Activated CD4-positive, alpha-beta T cell treated with anti-CD3 and anti-CD28 coated beads, Interleukin-2, amount 50 U/mL, for 1 hour (primary cell): ENCODE data around the gene SLC35G1.

Source experiments
- DNase-seq: peaks from one replicate; pipeline ENCODE4 v3.0.0-alpha.2; 2020

SLC35G1 gene, protein sequence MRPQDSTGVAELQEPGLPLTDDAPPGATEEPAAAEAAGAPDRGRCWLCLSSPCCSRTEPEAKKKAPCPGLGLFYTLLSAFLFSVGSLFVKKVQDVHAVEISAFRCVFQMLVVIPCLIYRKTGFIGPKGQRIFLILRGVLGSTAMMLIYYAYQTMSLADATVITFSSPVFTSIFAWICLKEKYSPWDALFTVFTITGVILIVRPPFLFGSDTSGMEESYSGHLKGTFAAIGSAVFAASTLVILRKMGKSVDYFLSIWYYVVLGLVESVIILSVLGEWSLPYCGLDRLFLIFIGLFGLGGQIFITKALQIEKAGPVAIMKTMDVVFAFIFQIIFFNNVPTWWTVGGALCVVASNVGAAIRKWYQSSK

DNA sequence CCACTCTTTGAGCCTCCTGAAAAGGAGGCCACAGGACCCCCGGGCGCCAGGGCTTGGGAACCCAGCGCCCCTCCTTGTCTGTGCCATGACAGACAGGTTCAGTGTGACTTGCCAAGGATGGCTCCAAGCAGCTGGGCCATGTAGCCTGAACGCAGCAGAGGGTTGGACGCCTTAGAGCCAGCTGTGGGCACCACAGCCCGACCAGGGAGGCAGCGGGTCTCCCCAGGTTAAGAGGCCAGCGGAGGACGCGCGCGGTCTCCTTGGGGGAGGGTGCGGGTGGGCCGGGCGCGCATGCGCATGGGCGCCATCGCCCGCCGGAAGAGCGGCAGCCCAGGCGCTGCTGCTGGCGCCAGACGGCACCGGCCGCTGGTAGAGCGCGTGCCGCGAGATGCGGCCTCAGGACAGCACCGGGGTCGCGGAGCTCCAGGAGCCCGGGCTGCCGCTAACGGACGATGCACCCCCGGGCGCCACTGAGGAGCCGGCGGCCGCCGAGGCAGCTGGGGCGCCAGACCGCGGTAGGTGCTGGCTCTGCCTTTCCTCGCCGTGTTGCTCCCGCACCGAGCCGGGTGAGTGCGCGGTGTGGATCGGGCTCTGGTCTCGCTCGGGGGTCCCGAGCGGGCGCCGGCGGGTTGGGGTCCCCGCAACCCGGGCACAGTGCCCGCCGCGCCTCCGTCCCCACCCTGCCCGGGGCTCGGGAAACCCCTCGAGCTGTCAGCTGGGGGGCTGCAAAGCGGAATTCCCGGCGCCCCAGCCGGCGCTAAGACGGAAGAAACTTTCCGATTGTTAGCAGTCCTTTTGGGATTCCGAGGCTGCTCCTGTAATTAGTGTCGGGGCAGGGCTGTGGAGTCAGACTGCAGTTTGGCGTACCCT lies at the start of gene SLC35G1:
SLC35G1 (plus strand) TSS at position 333 of the 870 bp plus-strand sequence; CDS start at position 389, 56 bp downstream.
- peak; percentile 62 for DNase-seq

DNA sequence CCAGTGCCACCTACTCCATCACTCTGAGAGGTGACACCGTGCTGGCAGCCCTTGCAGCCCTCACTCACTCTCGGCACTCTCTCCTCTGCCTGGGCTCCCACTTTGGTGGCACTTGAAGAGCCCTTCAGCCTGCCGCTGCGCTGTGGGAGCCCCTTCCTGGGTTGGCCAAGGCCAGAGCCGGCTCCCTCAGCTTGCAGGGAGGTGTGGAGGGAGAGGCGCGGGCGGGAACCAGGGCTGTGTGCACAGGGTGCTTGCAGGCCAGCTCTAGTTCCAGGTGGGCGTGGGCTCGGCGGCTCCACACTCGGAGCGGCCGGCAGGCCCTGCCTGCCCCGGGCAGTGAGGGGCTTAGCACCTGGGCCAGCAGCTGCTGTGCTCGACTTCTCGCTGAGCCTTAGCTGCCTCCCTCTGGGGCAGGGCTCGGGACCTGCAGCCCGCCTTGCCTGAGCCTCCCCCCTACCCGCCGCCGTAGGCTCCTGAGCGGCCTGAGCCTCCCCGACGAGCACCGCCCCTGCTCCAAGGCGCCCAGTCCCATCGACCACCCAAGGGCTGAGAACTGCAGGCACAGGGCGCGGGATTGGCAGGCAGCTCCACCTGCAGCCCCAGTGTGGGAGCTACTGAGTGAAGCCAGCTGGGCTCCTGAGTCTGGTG lies 48.7 kb upstream of the SLC35G1 start:
- DNase-seq: no peak

DNA sequence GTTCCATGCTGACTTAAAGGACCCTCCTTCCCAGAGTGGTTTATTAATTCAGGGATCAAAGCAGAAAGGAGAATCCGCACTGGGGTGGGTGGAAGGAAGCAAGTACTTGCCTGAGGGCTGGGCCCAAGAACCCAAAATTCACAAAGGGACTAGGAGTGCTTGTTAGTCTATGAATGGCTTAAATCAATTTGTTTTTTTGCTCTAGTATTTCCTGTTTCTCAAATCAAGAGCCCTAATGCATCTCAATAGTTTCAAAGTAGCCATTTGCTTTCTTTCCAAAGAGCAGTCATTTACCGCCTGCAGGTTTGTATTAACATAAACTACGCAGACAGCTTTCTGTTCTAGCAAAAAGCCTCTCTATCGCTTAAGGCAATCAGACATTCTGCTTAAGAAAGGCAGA lies 44.2 kb upstream of the SLC35G1 start:
- DNase-seq: no peak

DNA sequence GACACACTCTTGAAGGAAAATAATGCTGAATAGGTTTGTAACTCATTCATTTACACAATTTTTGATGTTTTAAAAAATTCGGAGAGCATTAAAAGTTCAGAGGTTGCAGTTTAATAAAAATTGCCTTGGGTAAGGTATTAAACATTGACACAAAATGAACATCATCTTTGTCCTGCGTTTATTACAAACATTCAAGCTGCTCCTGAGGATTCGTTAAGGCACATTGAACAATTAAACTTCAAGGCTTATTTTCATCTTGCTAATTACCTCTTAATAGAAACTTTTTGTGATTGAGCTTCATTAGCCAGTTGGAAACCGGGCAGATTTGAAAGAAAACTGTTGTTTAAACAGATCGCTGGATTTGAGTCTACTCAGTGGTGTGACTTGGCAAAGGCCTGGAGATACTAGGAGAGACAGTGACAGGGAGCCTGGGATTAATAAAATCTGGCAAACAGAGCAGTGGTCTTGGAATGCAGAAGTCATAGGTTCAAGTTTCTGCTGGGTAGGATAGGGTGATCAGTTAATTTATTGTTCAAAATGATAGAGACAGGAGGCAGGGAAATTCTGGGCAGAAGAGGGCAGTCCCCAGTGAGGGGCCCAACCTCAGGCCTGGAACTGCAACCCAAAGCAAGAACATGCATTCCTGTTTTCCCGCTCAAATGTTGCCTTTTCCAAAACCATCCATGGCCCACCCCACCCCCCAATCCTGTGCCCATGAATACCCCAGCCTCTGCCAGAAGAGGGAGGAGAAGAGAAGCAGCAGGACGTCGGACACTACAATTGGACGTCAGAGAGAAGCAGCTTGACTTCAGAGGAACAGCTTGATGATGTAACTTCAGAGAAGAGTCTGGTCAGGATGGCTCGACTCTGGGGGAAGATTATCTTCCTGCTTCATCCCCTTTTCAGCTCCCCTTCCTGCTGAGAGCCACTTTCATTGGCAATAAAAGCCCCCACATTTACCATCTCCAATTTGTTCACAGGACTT lies 43.5 kb upstream of the SLC35G1 start:
- no peak for DNase-seq

DNA sequence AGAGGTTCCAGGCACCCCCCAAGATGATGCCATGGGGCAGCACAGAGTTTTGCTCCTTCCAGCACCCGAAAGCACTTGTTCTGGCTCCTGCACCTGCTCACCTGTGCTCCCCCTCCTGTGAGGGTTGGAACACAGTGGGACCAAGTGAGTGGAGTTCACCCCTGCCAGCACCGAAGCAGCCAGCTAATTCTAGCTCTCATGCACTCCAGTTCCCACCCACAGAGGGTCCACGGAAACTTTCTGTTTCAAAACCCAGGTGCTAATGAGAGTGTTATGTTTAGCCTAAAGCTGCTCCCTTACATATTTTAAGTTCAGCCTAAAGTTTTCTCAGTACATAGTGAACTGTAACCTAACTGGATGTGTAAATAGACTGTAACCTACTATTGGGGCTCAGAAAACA lies 42.6 kb upstream of the SLC35G1 start:
- DNase-seq: no peak

DNA sequence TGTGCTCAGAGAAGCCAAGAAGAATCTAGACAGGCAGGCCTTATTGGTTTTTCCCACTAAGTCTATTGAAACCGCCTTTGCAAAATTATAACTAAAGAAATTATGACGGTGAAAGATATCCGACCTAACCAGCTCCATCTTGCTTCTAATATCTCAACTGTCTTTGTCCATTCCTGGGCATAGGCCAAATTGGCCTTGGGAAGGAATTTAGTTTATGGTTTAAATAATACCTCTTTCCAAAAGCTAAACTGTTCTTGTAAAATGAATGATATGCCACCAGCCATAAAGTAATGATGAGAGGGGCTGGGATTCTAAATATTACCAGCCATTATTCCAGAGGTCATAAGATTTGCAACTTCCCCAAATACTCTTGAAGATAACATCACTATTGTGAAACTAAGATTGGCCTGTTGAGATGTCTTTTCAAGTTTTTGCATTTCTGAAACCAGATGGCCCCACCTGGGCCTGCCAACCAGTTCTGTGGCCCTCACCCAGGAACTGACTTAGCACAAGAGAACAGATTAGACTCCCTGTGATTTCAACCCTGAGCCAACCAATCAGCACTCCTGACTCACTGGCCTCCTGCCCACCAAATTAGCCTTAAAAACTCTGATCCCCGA lies 41.2 kb upstream of the SLC35G1 start:
- no peak for DNase-seq

DNA sequence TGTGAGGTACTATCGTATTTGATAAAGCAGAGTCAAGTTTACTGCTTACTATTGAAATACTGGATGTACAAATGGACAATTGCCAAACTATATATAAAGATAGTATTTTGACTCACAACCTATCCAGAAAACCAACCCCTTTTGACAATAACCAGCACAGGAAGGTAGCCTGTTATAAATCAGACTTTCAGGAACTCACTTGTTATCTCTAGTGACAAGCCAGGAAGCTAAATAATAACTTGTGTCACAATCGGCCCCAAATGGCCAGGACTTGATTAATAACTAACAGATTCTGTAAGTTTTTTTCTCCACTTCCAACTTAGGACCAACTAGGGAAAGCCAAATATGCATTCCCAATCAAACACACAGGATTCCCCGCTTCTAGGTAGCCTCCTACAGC lies 38.8 kb upstream of the SLC35G1 start:
- no peak for DNase-seq

DNA sequence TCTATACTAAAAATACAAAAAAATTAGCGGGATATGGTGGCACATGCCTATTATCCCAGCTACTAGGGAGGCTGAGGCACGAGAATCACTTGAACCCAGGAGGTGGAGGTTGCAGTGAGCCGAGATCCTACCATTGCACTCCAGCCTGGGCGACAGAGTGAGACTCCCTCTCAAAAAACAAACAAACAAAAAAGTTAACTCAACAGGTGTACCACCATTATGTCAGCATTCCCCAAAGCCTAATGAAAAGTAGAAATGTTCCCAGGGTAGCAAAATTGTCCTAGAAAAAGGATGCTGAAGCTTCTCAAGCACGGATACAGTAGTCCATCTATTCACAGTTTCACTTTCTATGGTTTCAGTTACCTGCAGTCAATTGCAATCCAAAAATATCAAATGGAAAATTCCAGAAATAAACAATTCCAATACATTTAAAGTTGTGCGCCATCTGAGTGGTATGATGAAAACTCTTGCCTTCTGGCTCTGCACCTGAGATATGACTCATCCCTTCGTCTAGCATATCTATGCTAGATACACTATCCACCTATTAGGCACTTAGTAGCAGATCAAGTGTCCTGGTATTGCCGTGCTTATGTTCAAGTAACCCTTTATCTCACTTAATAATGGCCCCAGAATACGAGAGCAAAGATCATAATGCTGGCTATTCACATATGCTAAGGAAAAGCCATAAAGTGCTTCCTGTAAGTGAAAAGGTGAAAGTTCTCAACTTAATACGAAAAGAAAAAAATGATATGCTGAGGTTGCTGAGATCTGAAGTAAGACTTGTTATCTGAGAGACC lies 37.2 kb upstream of the SLC35G1 start:
- DNase-seq: no peak

DNA sequence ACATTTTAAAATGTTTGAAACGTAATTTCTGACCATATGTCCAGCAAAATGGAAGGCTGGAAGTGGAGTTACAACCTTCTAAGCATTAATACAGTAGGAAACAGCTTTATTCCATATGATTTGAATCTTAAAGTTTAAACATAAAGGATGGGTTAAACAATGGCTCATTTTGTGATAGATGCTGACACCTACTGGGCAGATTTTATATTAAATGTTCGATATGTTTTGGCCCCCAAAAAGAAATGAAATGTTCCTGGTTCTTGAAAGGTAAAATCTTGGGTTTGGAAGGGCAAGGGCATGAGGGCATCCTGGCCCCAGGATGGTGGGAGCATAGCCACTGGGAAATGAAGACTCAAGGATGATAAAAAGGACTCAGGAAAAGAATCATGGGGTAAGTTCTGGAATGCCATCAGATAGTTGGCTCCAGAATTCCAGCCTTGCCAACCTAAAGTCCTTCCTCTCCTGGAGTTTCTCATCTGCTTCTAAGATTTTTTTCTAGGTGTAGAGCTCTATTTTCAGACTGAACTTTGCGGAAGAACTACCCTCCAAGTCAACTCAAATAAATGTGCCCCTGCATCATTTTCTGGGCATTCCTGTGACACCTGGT lies 34.6 kb upstream of the SLC35G1 start:
- no peak for DNase-seq

DNA sequence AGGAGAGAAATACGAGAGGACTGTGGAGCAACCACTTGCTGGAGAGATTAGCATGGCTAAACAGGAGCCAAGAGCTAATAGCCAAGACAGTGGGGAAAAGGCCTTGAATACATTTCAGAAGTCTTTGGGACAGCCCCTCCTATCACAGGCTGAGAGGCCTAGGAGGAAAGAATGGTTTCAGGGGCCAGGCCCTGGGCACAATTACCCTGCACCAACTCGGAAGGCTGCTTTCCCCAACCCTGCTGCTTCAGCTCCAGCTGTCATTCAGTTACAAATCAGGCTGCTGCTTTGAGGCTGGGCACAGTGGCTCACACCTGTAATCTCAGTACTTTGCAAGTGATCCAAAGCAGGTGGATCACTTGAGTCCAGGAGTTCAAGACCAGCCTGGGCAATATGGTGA lies 32.0 kb upstream of the SLC35G1 start:
- DNase-seq: no peak

DNA sequence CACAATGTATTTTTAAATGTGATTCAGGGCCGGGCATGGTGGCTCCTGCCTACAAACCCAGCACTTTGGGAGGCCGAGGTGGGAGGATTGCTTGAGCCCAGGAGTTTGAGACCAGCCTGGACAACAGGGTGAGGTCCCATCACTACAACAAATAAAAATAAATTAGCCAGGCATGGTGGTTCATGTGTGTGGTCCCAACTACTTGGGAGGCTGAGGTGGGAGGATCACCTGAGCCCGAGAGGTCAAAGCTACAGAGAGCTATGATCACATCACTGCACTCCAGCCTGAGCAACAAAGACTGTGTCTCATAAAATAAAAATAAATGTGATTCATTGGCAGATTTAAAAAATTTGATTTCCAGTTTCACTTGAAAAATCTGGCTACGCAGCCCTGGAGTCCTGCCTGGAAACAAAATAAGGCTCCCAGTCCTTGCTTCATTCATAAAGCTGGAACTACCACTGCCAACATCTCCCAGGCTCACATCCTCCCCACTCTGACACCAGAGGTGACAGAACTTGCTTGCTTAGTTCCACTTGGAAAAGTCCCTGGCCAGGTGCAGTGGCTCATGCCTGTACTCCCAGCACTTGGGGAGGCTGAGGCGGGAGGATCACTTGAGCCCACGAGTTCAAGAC lies 27.9 kb upstream of the SLC35G1 start:
- DNase-seq: no peak

DNA sequence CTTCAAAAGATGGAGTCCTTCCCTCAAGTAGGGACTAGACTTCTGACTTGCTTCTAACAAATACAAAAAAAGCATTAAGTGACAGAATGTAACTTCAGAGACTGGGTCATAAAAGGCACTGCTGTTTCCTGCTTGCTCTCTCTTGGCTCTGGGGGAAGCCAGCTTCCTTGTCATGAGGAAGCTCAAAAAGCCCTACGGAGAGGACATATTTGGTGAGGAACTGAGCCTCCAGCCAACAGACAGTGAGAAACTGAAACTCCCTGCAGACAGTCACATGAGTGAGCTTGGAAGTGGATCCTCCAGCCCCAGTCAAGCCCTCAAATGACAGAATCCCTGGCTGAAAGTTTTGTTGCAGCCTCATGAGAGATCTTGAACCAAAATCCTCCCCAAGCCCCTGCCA lies 26.3 kb upstream of the SLC35G1 start:
- no peak for DNase-seq

DNA sequence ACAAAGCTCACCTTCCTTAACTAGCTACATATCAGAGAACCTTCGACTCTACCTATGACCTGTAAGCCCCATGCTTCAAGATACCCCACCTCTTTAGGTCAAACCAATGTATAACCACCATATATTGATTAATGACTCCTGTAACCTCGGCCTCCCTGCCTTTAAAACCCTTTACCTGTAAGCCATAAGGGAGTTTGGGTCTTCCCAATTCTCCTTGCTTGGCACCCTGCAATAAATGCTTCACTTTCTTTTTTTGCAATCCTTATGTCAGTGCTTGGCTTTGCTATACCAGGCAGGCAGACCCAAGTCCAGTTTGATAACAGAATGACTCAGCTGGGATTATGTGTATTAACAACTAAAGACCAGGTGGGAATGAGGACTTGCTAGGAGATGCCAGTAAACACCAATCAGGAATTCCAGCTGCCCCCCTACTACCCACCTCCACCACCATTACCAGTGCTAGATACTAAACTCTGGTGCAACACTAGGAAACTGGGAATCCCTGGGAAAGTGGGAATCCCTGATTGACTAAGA lies 22.0 kb upstream of the SLC35G1 start:
- no peak for DNase-seq

DNA sequence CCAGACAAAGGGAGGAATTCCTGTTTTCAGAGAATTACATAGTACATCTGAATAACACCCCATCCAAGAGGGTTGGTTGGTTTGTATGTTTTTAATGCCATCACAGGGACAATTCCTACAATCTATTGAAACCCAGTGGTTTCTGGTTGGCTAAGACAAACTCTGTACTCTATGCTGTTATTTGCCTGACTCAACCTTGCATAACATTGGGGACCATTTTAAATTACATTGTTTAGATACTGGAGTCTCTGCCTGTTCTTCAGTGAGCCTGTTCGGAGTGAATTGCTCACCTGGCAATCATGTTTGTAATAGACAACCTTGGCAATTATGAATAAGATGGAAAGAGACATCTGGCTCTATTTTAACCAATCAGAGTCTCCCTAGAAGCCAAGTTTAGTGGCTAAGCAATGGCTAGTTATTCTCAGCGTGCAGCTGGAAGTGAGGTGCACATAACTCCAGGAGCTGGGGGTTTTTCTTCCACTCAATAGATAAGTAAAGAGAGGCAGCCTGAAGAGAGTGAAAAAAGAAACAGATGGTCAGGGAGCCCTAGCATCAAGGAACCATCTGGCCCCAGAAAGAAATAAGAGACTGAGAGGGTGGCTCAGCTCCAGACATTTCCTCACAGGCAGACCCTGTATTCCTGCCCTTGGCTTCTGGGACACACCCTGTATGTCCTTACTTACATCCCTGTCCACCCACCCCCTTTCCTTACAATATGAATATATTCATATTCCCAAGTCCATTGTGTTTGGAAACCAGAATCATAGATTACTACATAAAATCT lies 21.2 kb upstream of the SLC35G1 start:
- DNase-seq: no peak

DNA sequence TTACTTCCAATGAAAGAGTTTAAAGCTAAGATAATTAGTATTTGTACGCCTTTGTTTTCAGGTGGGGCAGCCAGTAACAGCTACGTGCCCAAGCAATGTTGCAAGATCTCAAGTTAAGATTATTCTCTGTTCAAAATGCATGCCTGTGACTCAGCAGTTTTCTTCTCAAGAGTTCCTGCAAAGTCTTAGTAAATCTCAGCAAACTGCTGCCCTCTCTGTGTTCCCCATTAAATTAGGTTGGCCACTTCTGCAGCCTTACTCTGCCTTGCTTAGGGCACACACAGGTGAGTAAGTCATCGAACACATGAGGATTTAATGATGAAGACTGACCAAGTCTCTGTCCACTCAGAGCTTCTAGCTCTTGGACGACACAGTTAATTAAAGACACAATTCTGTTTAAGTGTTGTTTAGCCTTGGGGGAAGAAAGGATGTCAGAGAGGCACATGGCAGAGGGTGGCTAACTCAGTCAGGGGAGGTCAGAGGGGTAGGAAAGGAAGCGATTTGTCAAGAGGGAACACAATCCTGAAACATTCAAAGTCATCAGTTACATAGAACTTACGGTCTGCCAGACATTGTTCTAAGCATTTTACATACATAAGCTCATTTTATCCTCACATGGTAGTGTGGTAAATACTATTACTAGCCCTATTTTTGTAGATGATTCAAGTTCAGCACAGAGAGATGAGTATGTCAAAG lies 20.2 kb upstream of the SLC35G1 start:
- DNase-seq: no peak

DNA sequence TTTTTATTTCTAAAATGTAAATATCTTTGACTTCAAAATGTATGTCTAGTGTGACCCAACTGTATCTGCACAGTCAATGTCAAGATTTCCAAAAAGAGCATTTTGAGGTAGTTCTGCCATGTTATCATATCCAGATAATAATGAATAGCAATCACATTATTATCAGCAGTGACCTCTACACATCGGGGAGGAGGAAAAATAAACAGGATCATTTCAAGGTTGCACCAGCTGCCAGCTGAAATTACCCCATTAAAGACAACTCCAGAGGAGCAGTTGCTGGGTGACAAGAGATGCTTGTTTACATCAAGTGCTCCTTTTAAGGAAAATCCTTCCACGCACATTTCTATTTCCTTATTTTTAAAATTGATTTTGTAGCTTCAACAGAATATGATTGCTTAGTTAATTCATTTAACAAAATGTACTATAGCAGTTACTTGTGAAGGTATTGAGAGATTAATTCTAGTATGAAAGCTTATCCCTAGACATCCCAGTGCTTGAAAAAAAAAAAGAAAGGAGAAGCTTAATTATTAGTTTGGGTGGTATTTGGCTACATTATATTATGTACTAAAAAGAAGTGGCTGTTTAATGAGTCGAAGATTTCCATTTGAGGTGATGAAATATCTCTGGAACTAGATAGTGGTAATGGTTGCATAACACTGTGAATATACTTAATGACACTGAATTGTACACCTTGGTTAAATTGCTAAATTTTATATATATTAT lies 19.3 kb upstream of the SLC35G1 start:
- no peak for DNase-seq

DNA sequence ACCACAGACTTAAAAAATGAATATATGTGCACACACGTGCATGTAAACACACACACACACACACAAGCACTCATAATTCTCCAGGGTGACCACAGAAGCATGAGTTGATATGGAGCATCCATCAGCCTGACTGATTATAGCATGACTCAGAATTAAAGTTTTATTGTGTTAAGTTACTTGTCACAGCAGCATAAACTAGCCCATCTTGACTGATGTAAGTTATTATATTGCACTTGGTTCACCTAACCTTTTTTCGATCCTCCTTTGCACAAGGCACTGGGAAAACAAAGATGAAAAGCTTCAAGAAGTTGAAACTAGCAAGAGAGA lies 18.8 kb upstream of the SLC35G1 start:
- no peak for DNase-seq

DNA sequence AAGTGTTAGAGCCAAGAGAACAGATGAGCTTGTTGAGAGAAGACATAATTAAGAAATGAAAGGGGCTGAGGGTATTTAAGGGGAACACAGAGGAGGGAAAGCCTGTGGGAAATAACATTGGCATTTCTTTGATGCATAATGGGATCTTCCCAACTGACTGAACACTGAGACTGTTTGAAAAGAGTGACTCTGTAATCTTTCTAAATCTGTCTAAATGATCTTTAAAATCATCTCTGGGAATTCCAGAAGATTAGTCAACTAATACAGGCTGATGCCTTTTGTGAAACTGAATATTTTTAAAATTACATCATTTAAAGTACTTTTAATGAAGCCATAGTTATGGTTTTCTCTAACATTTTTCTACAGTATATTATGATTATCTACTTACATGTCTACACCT lies 17.4 kb upstream of the SLC35G1 start:
- DNase-seq: no peak
